WTC11 (cell line): ENCODE data around the gene HSPA1B. TPM values are rescaled to one million over a fixed set of nuclear protein-coding genes. Genes with fewer than 3 reads are reported as not detected.
A peak's percentile ranks its signal among the peaks of the same experiment; 100 is the strongest.
"Not testable (repeated sequence)": the region's sequence is repeated elsewhere in the genome, so short reads cannot be mapped to it uniquely, and the experiment has no call there.

Source experiments
- ATAC-seq: fragments of 200-7000 bp; cut with Tn5 transposase; 2 replicates; pipeline ENCODE4 v1.10.0; 2021; ENCODE audit warnings: mild to moderate bottlenecking, moderate library complexity
- CTCF ChIA-PET: fragments of 300-600 bp; sonication (Branson Sonifier 250); formaldehyde crosslinking; loops from one replicate; lab custom pipeline; 2021; ENCODE audit warnings: antibody characterized with exemption; lab: Charles Lee
- POLR2A ChIA-PET: fragments of 350-600 bp; sonication (Branson Sonifier 250); formaldehyde crosslinking; loops from one replicate; lab custom pipeline; 2021; ENCODE audit warnings: antibody characterized with exemption; lab: Charles Lee
- DNase-seq: peaks from one replicate; pipeline ENCODE4 v3.0.0; 2021; ENCODE audit warnings: low spot score
- H3K27ac Mint-ChIP-seq: 2 replicates; pipeline ENCODE4 v1.8.0; 2021; ENCODE audit warnings: mixed read lengths
- H3K27me3 Mint-ChIP-seq: 2 replicates; pipeline ENCODE4 v1.8.0; 2021; ENCODE audit warnings: low read depth, mild to moderate bottlenecking, moderate library complexity, mixed read lengths
- H3K36me3 Mint-ChIP-seq: 2 replicates; pipeline ENCODE4 v1.8.0; 2021; ENCODE audit warnings: mixed read lengths
- H3K4me1 Mint-ChIP-seq: 2 replicates; pipeline ENCODE4 v1.8.0; 2022; ENCODE audit warnings: mixed read lengths
- H3K4me3 Mint-ChIP-seq: 2 replicates; pipeline ENCODE4 v1.8.0; 2021; ENCODE audit warnings: mild to moderate bottlenecking, moderate library complexity, mixed read lengths
- H3K9me3 Mint-ChIP-seq: 2 replicates; pipeline ENCODE4 v1.8.0; 2021; ENCODE audit warnings: mixed read lengths
- ATF1 ChIP-seq: sonication (generic); formaldehyde crosslinking; IDR thresholded peaks from 2 replicates; pipeline ENCODE4 v1.8.1; 2023; ENCODE audit warnings: mild to moderate bottlenecking, moderate library complexity, missing genetic modification reagents
- CBFB ChIP-seq: sonication (generic); formaldehyde crosslinking; IDR thresholded peaks from 2 replicates; pipeline ENCODE4 v1.8.1; 2022; ENCODE audit warnings: mild to moderate bottlenecking, low read depth, missing genetic modification reagents
- CREM ChIP-seq: sonication (generic); formaldehyde crosslinking; IDR thresholded peaks from 2 replicates; pipeline ENCODE4 v1.8.1; 2022; ENCODE audit warnings: mild to moderate bottlenecking, missing genetic modification reagents, moderate library complexity
- E2F1 ChIP-seq: sonication (generic); formaldehyde crosslinking; IDR thresholded peaks from 2 replicates; pipeline ENCODE4 v1.8.0; 2022; ENCODE audit warnings: mild to moderate bottlenecking, missing genetic modification reagents
- ELF4 ChIP-seq: sonication (generic); formaldehyde crosslinking; IDR thresholded peaks from 2 replicates; pipeline ENCODE4 v1.8.1; 2022; ENCODE audit warnings: low read depth, mild to moderate bottlenecking, moderate library complexity, missing genetic modification reagents
- FOXK1 ChIP-seq: sonication (generic); formaldehyde crosslinking; IDR thresholded peaks from 2 replicates; pipeline ENCODE4 v1.8.0; 2022; ENCODE audit warnings: mild to moderate bottlenecking, moderate library complexity, missing genetic modification reagents
- FOXP1 ChIP-seq: sonication (generic); formaldehyde crosslinking; IDR thresholded peaks from 2 replicates; pipeline ENCODE4 v1.8.0; 2022; ENCODE audit warnings: missing genetic modification reagents, mild to moderate bottlenecking, moderate library complexity, borderline replicate concordance
- FOXP4 ChIP-seq: sonication (generic); formaldehyde crosslinking; IDR thresholded peaks from 2 replicates; pipeline ENCODE4 v1.8.0; 2022; ENCODE audit warnings: mild to moderate bottlenecking, missing genetic modification reagents
- HMGA2 ChIP-seq: fragments of 250-450 bp; sonication (Bioruptor Pico); IDR thresholded peaks from 2 replicates; pipeline ENCODE4 v1.4.0; 2021; ENCODE audit warnings: mild to moderate bottlenecking, moderate library complexity
- IRF1 ChIP-seq: sonication (generic); formaldehyde crosslinking; IDR thresholded peaks from 2 replicates; pipeline ENCODE4 v1.8.0; 2023; ENCODE audit warnings: missing genetic modification reagents
- MAX ChIP-seq: sonication (generic); formaldehyde crosslinking; IDR thresholded peaks from 2 replicates; pipeline ENCODE4 v1.8.0; 2022; ENCODE audit warnings: mild to moderate bottlenecking, missing genetic modification reagents
- NFYB ChIP-seq: sonication (generic); formaldehyde crosslinking; conservative IDR thresholded peaks from 2 replicates; pipeline ENCODE4 v1.8.0; 2022; ENCODE audit warnings: low read depth, missing genetic modification reagents
- SOX15 ChIP-seq: fragments of 250-450 bp; sonication (Bioruptor Pico); IDR thresholded peaks from 2 replicates; pipeline ENCODE4 v1.9.0; 2021; ENCODE audit warnings: mild to moderate bottlenecking
- TCF7 ChIP-seq: sonication (generic); formaldehyde crosslinking; IDR thresholded peaks from 2 replicates; pipeline ENCODE4 v1.8.0; 2022; ENCODE audit warnings: mild to moderate bottlenecking, low read depth, missing genetic modification reagents, moderate library complexity
- ZBTB21 ChIP-seq: sonication (generic); formaldehyde crosslinking; IDR thresholded peaks from 2 replicates; pipeline ENCODE4 v1.8.1; 2023; ENCODE audit warnings: mild to moderate bottlenecking, missing genetic modification reagents, borderline replicate concordance
- ZBTB43 ChIP-seq: sonication (generic); formaldehyde crosslinking; IDR thresholded peaks from 2 replicates; pipeline ENCODE4 v1.8.1; 2023; ENCODE audit warnings: mild to moderate bottlenecking, missing genetic modification reagents
- ZNF281 ChIP-seq: sonication (generic); formaldehyde crosslinking; IDR thresholded peaks from 2 replicates; pipeline ENCODE4 v1.8.0; 2023; ENCODE audit warnings: mild to moderate bottlenecking, missing genetic modification reagents
- total RNA-seq: library from RNA; stranded (reverse); gene quantifications from 3 replicates; pipeline ENCODE4 v1.2.3, GENCODE V29; 2021

HSPA1B gene
- total RNA-seq, 1 experiment from 2014 or later: 75.3 TPM

- no peak for TF ChIP-seq SOX15 (CRISPR knock-in tag)
- no peak for TF ChIP-seq ZBTB43 (CRISPR knock-in tag)
- TF ChIP-seq MAX (CRISPR knock-in tag): no peak
- no peak for TF ChIP-seq CREM (CRISPR knock-in tag)
- TF ChIP-seq FOXP1 (CRISPR knock-in tag): no peak
- no peak for TF ChIP-seq E2F1 (CRISPR knock-in tag)
- no peak for TF ChIP-seq ELF4
- no peak for TF ChIP-seq FOXP4 (CRISPR knock-in tag)
- TF ChIP-seq FOXK1 (CRISPR knock-in tag): no peak
- TF ChIP-seq ATF1 (CRISPR knock-in tag): no peak
- no peak for TF ChIP-seq TCF7 (CRISPR knock-in tag)
- no peak for TF ChIP-seq NFYB (CRISPR knock-in tag)
- TF ChIP-seq CBFB (CRISPR knock-in tag): no peak
- no peak for TF ChIP-seq ZNF281 (CRISPR knock-in tag)
- no peak for TF ChIP-seq HMGA2 (CRISPR knock-in tag)
- no peak for TF ChIP-seq IRF1 (CRISPR knock-in tag)
- TF ChIP-seq ZBTB21 (CRISPR knock-in tag): no peak
- peaks cover 14% of the 10 kb centered on the region for H3K9me3 Mint-ChIP-seq
- no peak for DNase-seq
- POLR2A ChIA-PET: no interaction called here
- CTCF ChIA-PET: interaction anchor here (1.1 kb wide), 1 partner anchor 78 kb away, joined by 3 read pairs; no protein-coding TSS in a partner anchor
- H3K4me1 Mint-ChIP-seq: no peaks in the 10 kb centered on the region
- no peak overlapping the region for H3K4me3 Mint-ChIP-seq
- H3K27me3 Mint-ChIP-seq: peaks cover 9% of the 10 kb centered on the region; the same call in 1 of the 2 replicates
- H3K27ac Mint-ChIP-seq: no peak overlapping the region
- H3K36me3 Mint-ChIP-seq: peaks cover 13% of the 10 kb centered on the region
- ATAC-seq: no peak
Observed at GRCh38 chr6:31851485-31851832, 23.9 kb downstream of the HSPA1B start.

- CTCF ChIA-PET: interaction anchor here (0.6 to 1.1 kb wide), 5 partner anchors 35 to 86 kb away, joined by 3 to 5 read pairs (median 3); no protein-coding TSS in a partner anchor
- peaks cover 14% of the 10 kb centered on the region for H3K9me3 Mint-ChIP-seq
- H3K36me3 Mint-ChIP-seq: peaks cover 16% of the 10 kb centered on the region
- ATAC-seq: peak; percentile 39; the same call in 1 of the 2 replicates
- H3K4me3 Mint-ChIP-seq, POLR2A ChIA-PET, H3K4me1 Mint-ChIP-seq, H3K27ac Mint-ChIP-seq, H3K27me3 Mint-ChIP-seq: not testable (repeated sequence)
- DNase-seq: peak; percentile 24
Observed at GRCh38 chr6:31851980-31852718, 24.6 kb downstream of the HSPA1B start.

GRCh38 chr6:31857774-31858173 lies 30.2 kb downstream of the HSPA1B start:
- H3K4me1 Mint-ChIP-seq, H3K27me3 Mint-ChIP-seq, POLR2A ChIA-PET, ATAC-seq, H3K4me3 Mint-ChIP-seq, H3K9me3 Mint-ChIP-seq, DNase-seq: not testable (repeated sequence)
- Mint-ChIP-seq H3K27ac (peak overlapping the region; percentile 61; the same call in 1 of the 2 replicates), H3K36me3 (peaks cover 29% of the 10 kb centered on the region)
- CTCF ChIA-PET: interaction anchor here (1.2 to 1.6 kb wide), 2 partner anchors 51 to 88 kb away, joined by 3 to 4 read pairs; partner anchors contain the start of gene LSM2
